Measurements from ENCODE around the gene TOM1L2.

DNA sequence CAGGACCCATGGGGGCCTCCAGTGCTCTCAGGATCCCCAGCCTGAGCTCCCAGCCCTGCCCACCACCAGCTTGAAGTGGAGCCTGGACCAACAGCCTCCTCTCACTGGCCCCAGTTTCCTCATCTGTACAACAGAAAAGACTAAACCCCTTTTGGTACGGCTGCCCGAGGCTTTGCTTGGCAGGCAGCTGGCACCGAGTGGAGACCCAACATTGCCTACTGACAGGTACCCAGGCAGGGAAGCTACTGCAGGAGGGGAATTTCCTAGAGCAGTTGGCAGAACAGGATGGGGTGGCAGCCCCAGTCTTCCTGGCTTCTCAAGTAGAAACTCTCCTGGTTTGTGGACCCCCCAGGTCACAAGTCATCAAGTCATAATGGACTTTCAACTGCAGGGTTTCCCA lies 149.6 kb downstream of the TOM1L2 start:
- TF ChIP-seq, protein P1, sequence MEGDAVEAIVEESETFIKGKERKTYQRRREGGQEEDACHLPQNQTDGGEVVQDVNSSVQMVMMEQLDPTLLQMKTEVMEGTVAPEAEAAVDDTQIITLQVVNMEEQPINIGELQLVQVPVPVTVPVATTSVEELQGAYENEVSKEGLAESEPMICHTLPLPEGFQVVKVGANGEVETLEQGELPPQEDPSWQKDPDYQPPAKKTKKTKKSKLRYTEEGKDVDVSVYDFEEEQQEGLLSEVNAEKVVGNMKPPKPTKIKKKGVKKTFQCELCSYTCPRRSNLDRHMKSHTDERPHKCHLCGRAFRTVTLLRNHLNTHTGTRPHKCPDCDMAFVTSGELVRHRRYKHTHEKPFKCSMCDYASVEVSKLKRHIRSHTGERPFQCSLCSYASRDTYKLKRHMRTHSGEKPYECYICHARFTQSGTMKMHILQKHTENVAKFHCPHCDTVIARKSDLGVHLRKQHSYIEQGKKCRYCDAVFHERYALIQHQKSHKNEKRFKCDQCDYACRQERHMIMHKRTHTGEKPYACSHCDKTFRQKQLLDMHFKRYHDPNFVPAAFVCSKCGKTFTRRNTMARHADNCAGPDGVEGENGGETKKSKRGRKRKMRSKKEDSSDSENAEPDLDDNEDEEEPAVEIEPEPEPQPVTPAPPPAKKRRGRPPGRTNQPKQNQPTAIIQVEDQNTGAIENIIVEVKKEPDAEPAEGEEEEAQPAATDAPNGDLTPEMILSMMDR (IDR thresholded peaks at IDR 0.05) = no peak
- no peak for TF ChIP-seq ZFX (IDR thresholded peaks at IDR 0.05; ENCODE audit: borderline replicate concordance)

All from 22Rv1 (cell line).